ENCODE results near the gene IQCH.

The IQCH gene

GRCh38 chr15:67509918-67510317 lies 255.3 kb downstream of the IQCH start:
- peaks cover 10% of the 10 kb centered on the region for H3K4me1 Mint-ChIP-seq (ENCODE audit: low read depth)
- no peak overlapping the region for H3K4me3 Mint-ChIP-seq
- H3K9me3 Mint-ChIP-seq = no peaks in the 10 kb centered on the region
- peaks cover 39% of the 10 kb centered on the region for H3K36me3 Mint-ChIP-seq (ENCODE audit: low read depth)
- no peaks in the 10 kb centered on the region for H3K27me3 Mint-ChIP-seq
- no peak overlapping the region for H3K27ac Mint-ChIP-seq

GRCh38 chr15:67510597-67511190 lies 256.1 kb downstream of the IQCH start:
- no peak overlapping the region for H3K27ac Mint-ChIP-seq

GRCh38 chr15:67511606-67512005 lies 257.0 kb downstream of the IQCH start:
- no peaks in the 10 kb centered on the region for H3K9me3 Mint-ChIP-seq
- peaks cover 43% of the 10 kb centered on the region for H3K36me3 Mint-ChIP-seq (ENCODE audit: low read depth)
- H3K4me1 Mint-ChIP-seq (ENCODE audit: low read depth) = peaks cover 4% of the 10 kb centered on the region
- no peaks in the 10 kb centered on the region for H3K27me3 Mint-ChIP-seq
- H3K4me3 Mint-ChIP-seq = no peak overlapping the region
- no peak overlapping the region for H3K27ac Mint-ChIP-seq

More at GRCh38 chr15:67510597-67511190, 256.1 kb downstream of the IQCH start:
- no peak overlapping the region for H3K4me3 Mint-ChIP-seq
- H3K9me3 Mint-ChIP-seq = no peaks in the 10 kb centered on the region
- H3K36me3 Mint-ChIP-seq (ENCODE audit: low read depth) = peaks cover 43% of the 10 kb centered on the region
- no peaks in the 10 kb centered on the region for H3K27me3 Mint-ChIP-seq
- H3K4me1 Mint-ChIP-seq (ENCODE audit: low read depth) = peaks cover 10% of the 10 kb centered on the region

GRCh38 chr15:67512140-67512539 lies 257.6 kb downstream of the IQCH start:
- no peak overlapping the region for H3K27ac Mint-ChIP-seq
- H3K27me3 Mint-ChIP-seq = no peaks in the 10 kb centered on the region
- peaks cover 4% of the 10 kb centered on the region for H3K4me1 Mint-ChIP-seq (ENCODE audit: low read depth)
- H3K9me3 Mint-ChIP-seq = no peaks in the 10 kb centered on the region
- no peak overlapping the region for H3K4me3 Mint-ChIP-seq
- peaks cover 43% of the 10 kb centered on the region for H3K36me3 Mint-ChIP-seq (ENCODE audit: low read depth)

- Mint-ChIP-seq H3K27me3 (no peaks in the 10 kb centered on the region), H3K4me3 (no peak overlapping the region), H3K4me1 (ENCODE audit: low read depth) (peaks cover 4% of the 10 kb centered on the region), H3K36me3 (ENCODE audit: low read depth) (peaks cover 50% of the 10 kb centered on the region), H3K9me3 (no peaks in the 10 kb centered on the region), H3K27ac (no peak overlapping the region)
Measured at GRCh38 chr15:67512933-67513714, 258.5 kb downstream of the IQCH start.

GRCh38 chr15:67515090-67515489 lies 260.5 kb downstream of the IQCH start:
- H3K27ac Mint-ChIP-seq = no peak overlapping the region

DNA sequence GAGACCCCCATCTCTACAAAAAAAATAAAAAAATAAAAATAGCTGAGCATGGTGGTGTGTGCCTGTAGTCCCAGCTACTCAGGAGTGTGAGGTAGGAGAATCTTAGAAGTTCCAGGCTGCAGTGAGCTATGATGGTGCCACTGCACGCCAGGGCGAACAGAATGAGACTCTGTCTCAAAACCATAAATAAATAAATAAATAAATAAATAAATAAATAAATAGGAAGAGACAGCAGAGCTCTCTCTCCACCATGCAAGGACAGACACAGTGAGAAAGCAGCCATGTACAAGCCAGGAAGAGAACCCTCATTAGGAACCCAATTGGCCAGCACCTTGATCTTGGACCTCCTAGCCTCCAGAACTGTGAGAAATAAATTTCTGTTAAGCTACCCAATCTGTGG lies 261.0 kb downstream of the IQCH start:
- Mint-ChIP-seq H3K27me3 (no peaks in the 10 kb centered on the region), H3K9me3 (no peaks in the 10 kb centered on the region), H3K36me3 (ENCODE audit: low read depth) (peaks cover 45% of the 10 kb centered on the region), H3K4me1 (ENCODE audit: low read depth) (peaks cover 5% of the 10 kb centered on the region), H3K4me3 (no peak overlapping the region), H3K27ac (no peak overlapping the region)

More at GRCh38 chr15:67515090-67515489, 260.5 kb downstream of the IQCH start:
- Mint-ChIP-seq H3K27me3 (no peaks in the 10 kb centered on the region), H3K9me3 (no peaks in the 10 kb centered on the region), H3K4me1 (ENCODE audit: low read depth) (peaks cover 4% of the 10 kb centered on the region), H3K36me3 (ENCODE audit: low read depth) (peaks cover 48% of the 10 kb centered on the region), H3K4me3 (no peak overlapping the region)

- H3K27me3 Mint-ChIP-seq = no peaks in the 10 kb centered on the region
- peak overlapping the region; percentile 91 for H3K27ac Mint-ChIP-seq
- peaks cover 13% of the 10 kb centered on the region for H3K36me3 Mint-ChIP-seq (ENCODE audit: low read depth)
- H3K4me3 Mint-ChIP-seq = peak overlapping the region; percentile 97
- H3K4me1 Mint-ChIP-seq (ENCODE audit: low read depth) = peaks cover 28% of the 10 kb centered on the region
- no peaks in the 10 kb centered on the region for H3K9me3 Mint-ChIP-seq
Measured at GRCh38 chr15:67520321-67521028, 265.9 kb downstream of the IQCH start.

DNA sequence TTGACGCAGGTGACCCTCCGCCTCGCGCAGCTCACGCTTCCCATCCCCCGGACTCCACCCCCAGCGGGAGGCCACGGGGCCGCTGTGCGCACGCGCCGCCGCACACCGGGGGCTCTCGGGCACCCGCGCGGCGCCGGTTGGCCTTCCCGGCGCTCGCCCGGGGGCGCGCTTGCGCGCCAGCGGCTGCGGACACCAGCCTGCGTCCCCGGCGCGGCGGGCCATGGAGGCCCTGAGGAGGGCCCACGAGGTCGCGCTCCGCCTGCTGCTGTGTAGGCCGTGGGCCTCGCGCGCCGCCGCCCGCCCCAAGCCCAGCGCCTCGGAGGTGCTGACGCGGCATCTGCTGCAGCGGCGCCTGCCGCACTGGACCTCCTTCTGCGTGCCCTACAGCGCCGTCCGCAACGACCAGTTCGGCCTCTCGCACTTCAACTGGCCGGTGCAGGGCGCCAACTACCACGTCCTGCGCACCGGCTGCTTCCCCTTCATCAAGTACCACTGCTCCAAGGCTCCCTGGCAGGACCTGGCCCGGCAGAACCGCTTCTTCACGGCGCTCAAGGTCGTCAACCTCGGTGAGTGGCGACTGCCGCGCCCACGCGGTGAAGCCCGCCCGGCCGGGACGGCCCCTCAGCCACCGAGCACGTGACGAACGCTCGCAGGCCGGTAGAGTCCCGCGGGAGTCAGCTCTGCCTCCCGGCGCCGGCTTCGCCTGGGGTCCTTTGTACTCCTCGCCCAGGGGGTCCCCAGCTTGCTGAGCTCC lies 266.6 kb downstream of the IQCH start, which contains the start of gene C15orf61:
Gene C15orf61, plus strand, starts transcription at position 103 of the 754 bp plus-strand sequence. Its CDS starts 118 bp downstream, at position 221.
- peaks cover 16% of the 10 kb centered on the region for H3K36me3 Mint-ChIP-seq (ENCODE audit: low read depth)
- peak within 1 kb of the TSS; percentile 97 for H3K4me3 Mint-ChIP-seq
- H3K9me3 Mint-ChIP-seq = no peaks in the 10 kb centered on the region
- H3K27ac Mint-ChIP-seq = peak within 1 kb of the TSS; percentile 99
- H3K27me3 Mint-ChIP-seq = no peaks in the 10 kb centered on the region
- H3K4me1 Mint-ChIP-seq (ENCODE audit: low read depth) = peaks cover 28% of the 10 kb centered on the region

DNA sequence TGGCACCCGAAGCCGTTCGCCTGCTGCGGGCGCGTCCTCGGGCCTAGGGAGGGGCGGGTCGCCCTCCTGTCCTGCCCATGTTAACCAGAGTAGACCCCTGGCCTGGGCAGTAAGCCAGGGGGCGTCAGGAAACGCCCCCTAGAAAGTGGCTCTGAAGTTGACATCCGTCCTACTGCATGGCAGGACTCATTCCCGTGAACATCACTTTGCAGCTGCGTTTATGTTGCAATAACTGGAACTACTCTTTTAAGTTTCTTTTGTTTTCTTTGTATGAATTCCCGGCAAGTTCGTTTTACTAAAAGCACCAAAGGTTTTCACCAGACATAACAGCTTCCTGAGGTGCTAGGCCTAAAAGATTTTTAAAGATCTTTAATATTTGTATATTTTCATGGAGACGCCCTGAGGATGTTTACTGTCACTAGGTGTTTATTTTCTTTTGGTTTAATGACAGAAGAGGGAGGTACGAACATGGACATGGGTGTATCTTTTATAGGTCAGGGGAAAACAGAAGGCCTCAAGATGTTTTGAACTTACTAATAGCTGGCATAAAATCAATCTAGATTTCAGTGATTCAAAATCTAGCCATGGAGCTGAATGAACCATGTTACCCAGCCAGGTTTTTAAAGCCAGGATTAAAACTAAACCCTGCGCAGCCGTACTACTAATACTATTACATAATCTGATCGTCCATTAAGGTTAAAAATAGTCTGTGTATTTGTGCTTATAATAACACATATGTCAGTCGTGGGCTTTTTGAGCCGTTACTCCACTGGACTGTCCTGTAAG lies 267.4 kb downstream of the IQCH start:
- Mint-ChIP-seq H3K27me3 (no peaks in the 10 kb centered on the region), H3K4me3 (peak overlapping the region; percentile 97)

DNA sequence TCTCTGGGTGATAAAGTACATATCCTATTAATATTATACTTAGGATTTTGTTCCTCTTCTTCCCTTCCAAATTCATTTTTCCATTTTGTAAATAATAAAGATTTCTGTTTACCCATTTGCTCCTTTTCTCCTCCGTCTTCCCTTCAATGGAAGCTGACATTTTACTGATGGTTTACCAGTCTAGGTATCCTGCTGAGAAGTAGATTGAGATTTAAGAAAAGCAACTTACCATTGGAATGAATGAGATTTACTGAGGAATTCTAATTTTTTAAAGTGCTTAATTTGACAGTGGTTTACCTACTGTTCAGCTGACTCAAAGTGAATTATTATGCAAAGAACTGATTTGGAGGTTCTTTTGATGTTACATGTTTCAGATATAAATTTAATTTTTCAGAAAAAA lies 268.7 kb downstream of the IQCH start:
- peak overlapping the region; percentile 97 for H3K4me3 Mint-ChIP-seq
- peaks cover 28% of the 10 kb centered on the region for H3K4me1 Mint-ChIP-seq (ENCODE audit: low read depth)
- no peak overlapping the region for H3K27ac Mint-ChIP-seq
- peaks cover 23% of the 10 kb centered on the region for H3K36me3 Mint-ChIP-seq (ENCODE audit: low read depth)
- H3K9me3 Mint-ChIP-seq = no peaks in the 10 kb centered on the region
- H3K27me3 Mint-ChIP-seq = no peaks in the 10 kb centered on the region

More for the DNA sequence above, 267.4 kb downstream of the IQCH start:
- peaks cover 21% of the 10 kb centered on the region for H3K36me3 Mint-ChIP-seq (ENCODE audit: low read depth)
- H3K27ac Mint-ChIP-seq = peak overlapping the region; percentile 99
- H3K4me1 Mint-ChIP-seq (ENCODE audit: low read depth) = peaks cover 28% of the 10 kb centered on the region
- H3K9me3 Mint-ChIP-seq = no peaks in the 10 kb centered on the region

DNA sequence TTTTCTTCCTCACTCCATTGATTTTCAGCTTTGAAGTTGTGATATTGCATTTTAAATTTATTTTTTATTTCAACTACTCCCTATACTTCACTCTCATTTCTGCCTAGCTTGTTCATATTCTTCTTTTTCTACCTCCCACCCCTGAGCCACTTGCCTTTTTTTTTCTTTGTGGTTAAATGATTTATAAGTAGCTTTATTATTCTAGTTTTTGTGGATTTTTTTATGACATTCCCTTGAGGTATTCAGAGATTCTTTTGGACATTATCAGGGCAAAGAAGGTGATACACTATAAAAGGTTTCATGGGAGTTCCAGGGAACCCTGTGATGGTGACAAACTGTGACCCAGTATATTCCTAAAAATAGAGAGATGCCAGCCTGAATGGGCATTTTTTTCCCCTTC lies 269.6 kb downstream of the IQCH start:
- no peaks in the 10 kb centered on the region for H3K27me3 Mint-ChIP-seq
- no peak overlapping the region for H3K27ac Mint-ChIP-seq
- no peak overlapping the region for H3K4me3 Mint-ChIP-seq
- H3K4me1 Mint-ChIP-seq (ENCODE audit: low read depth) = peaks cover 28% of the 10 kb centered on the region
- no peaks in the 10 kb centered on the region for H3K9me3 Mint-ChIP-seq
- peaks cover 18% of the 10 kb centered on the region for H3K36me3 Mint-ChIP-seq (ENCODE audit: low read depth)

- peaks cover 13% of the 10 kb centered on the region for H3K4me1 Mint-ChIP-seq (ENCODE audit: low read depth)
- H3K27me3 Mint-ChIP-seq = no peaks in the 10 kb centered on the region
- H3K4me3 Mint-ChIP-seq = no peak overlapping the region
- peaks cover 18% of the 10 kb centered on the region for H3K36me3 Mint-ChIP-seq (ENCODE audit: low read depth)
- no peaks in the 10 kb centered on the region for H3K9me3 Mint-ChIP-seq
- H3K27ac Mint-ChIP-seq = no peak overlapping the region
Measured at GRCh38 chr15:67528513-67528912, 273.9 kb downstream of the IQCH start.

DNA sequence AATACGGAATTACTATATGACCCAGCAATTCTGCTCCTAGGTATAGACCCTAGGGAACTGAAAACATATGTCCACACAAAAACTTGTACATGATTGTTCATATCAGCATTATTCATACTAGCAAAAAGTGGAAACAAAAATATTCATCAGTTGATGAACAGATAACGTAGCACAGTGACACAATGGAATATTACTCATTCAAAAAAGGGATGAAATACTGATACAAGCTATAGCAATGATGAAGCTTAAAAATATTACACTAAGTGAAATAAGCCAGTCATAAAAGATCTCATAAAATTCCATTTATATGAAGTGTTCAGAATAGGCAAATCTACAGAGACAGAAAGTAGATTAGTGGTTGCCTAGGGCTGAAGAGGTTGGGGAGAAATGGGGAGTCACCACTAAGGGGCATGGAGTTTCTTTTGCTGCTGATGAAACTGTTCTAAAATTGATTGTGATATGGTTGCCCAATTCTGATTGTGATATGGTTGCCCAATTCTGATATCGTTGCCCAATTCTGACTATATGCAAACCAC lies 276.9 kb downstream of the IQCH start:
- peak overlapping the region; percentile 21 for H3K27ac Mint-ChIP-seq
- no peaks in the 10 kb centered on the region for H3K27me3 Mint-ChIP-seq
- H3K4me1 Mint-ChIP-seq (ENCODE audit: low read depth) = peaks cover 13% of the 10 kb centered on the region
- H3K4me3 Mint-ChIP-seq = no peak overlapping the region
- peaks cover 15% of the 10 kb centered on the region for H3K36me3 Mint-ChIP-seq (ENCODE audit: low read depth)
- no peaks in the 10 kb centered on the region for H3K9me3 Mint-ChIP-seq

Measured in stimulated activated naive CD8-positive, alpha-beta T cell treated with anti-CD3 and anti-CD28 coated beads, Interleukin-15, Interleukin-2, amounts not matched to agents 100 ng/mL and 50 ng/mL, for 24 hours (primary cell).